GM23338 (cell line): ENCODE data around the gene SULT6B1.

Experiments
- CREB1 ChIP-seq: fragments of 250-450 bp; sonication (Bioruptor Pico); IDR thresholded peaks from 2 replicates; pipeline ENCODE4 v1.5.0; 2020; ENCODE audit warnings: low read depth, mild to moderate bottlenecking, moderate library complexity
- EZH2 ChIP-seq: fragments of 200-600 bp; sonication (generic); IDR thresholded peaks from one replicate; pipeline ENCODE4 v1.8.0; 2017; ENCODE audit warnings: antibody characterized with exemption, mild to moderate bottlenecking, low read depth; ENCODE audit not compliant: unreplicated experiment
- EZH2phosphoT487 ChIP-seq: fragments of 200-600 bp; sonication (generic); IDR thresholded peaks from one replicate; pipeline ENCODE4 v1.8.1; 2018; ENCODE audit warnings: antibody characterized with exemption; ENCODE audit not compliant: unreplicated experiment
- JUNB ChIP-seq: IDR thresholded peaks from one replicate; pipeline ENCODE4 v1.6.1; 2016; ENCODE audit warnings: antibody characterized with exemption; ENCODE audit not compliant: unreplicated experiment
- NANOG ChIP-seq: IDR thresholded peaks from 2 replicates; pipeline ENCODE4 v1.6.1; 2016; ENCODE audit warnings: antibody characterized with exemption, borderline replicate concordance
- POLR2AphosphoS5 ChIP-seq: IDR thresholded peaks from 2 replicates; pipeline ENCODE4 v1.6.1; 2016; ENCODE audit warnings: antibody characterized with exemption, low read depth
- STAT1 ChIP-seq: IDR thresholded peaks from one replicate; pipeline ENCODE4 v1.6.1; 2016; ENCODE audit warnings: antibody characterized with exemption; ENCODE audit not compliant: unreplicated experiment
- ZNF331 ChIP-seq: fragments of 250-450 bp; sonication (Bioruptor Pico); IDR thresholded peaks from 2 replicates; pipeline ENCODE4 v1.5.0; 2020; ENCODE audit warnings: low read depth, mild to moderate bottlenecking, moderate library complexity
- TF ChIP-seq, protein P1 (sequence below), 2 experiments: fragments of 200-600 bp in 1 of 2; sonication (generic) in 1 of 2; conservative IDR thresholded peaks; 2 replicates each; pipeline versions ENCODE4 v1.5.1 to v1.6.1; 2016 to 2017; ENCODE audit warnings: antibody characterized with exemption in 2 of 2, low read depth in 2 of 2, mild to moderate bottlenecking in 2 of 2, moderate library complexity in 1 of 2
- TF ChIP-seq, protein P2 (sequence below): IDR thresholded peaks from 2 replicates; pipeline ENCODE4 v1.6.1; 2016; ENCODE audit warnings: antibody characterized with exemption
- TF ChIP-seq, protein P3 (sequence below): IDR thresholded peaks from one replicate; pipeline ENCODE4 v1.6.1; 2018; ENCODE audit warnings: antibody characterized with exemption; ENCODE audit not compliant: unreplicated experiment

DNA sequence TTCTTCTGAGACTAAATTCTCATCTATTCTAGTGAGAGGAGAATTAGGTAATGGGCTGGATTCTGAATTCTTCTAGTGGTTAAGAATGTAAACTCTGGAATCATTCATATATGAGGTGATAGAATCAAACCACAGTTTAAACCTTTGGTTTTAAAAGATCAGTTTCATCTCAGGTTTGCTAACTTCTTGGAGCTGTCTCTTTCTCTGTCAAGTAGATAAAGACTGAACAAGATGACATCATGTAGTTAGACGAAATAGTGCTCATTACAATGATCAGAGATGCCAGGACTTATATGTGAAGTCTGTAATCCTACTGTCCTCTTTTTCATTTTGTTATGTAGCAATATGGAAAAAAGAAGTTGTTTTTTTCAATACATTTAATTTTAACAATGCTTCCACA, 12.7 kb upstream of the SULT6B1 start:
- TF ChIP-seq, protein P1, sequence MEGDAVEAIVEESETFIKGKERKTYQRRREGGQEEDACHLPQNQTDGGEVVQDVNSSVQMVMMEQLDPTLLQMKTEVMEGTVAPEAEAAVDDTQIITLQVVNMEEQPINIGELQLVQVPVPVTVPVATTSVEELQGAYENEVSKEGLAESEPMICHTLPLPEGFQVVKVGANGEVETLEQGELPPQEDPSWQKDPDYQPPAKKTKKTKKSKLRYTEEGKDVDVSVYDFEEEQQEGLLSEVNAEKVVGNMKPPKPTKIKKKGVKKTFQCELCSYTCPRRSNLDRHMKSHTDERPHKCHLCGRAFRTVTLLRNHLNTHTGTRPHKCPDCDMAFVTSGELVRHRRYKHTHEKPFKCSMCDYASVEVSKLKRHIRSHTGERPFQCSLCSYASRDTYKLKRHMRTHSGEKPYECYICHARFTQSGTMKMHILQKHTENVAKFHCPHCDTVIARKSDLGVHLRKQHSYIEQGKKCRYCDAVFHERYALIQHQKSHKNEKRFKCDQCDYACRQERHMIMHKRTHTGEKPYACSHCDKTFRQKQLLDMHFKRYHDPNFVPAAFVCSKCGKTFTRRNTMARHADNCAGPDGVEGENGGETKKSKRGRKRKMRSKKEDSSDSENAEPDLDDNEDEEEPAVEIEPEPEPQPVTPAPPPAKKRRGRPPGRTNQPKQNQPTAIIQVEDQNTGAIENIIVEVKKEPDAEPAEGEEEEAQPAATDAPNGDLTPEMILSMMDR (conservative IDR thresholded peaks at IDR 0.05; ENCODE audit: low read depth in 2 of 2): no peak
- no peak for TF ChIP-seq STAT1
- TF ChIP-seq POLR2AphosphoS5: no peak
- TF ChIP-seq CREB1: no peak
- no peak for TF ChIP-seq EZH2
- TF ChIP-seq, protein P2, sequence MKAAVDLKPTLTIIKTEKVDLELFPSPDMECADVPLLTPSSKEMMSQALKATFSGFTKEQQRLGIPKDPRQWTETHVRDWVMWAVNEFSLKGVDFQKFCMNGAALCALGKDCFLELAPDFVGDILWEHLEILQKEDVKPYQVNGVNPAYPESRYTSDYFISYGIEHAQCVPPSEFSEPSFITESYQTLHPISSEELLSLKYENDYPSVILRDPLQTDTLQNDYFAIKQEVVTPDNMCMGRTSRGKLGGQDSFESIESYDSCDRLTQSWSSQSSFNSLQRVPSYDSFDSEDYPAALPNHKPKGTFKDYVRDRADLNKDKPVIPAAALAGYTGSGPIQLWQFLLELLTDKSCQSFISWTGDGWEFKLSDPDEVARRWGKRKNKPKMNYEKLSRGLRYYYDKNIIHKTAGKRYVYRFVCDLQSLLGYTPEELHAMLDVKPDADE: no peak
- no peak for TF ChIP-seq EZH2phosphoT487
- no peak for TF ChIP-seq JUNB
- TF ChIP-seq, protein P3, sequence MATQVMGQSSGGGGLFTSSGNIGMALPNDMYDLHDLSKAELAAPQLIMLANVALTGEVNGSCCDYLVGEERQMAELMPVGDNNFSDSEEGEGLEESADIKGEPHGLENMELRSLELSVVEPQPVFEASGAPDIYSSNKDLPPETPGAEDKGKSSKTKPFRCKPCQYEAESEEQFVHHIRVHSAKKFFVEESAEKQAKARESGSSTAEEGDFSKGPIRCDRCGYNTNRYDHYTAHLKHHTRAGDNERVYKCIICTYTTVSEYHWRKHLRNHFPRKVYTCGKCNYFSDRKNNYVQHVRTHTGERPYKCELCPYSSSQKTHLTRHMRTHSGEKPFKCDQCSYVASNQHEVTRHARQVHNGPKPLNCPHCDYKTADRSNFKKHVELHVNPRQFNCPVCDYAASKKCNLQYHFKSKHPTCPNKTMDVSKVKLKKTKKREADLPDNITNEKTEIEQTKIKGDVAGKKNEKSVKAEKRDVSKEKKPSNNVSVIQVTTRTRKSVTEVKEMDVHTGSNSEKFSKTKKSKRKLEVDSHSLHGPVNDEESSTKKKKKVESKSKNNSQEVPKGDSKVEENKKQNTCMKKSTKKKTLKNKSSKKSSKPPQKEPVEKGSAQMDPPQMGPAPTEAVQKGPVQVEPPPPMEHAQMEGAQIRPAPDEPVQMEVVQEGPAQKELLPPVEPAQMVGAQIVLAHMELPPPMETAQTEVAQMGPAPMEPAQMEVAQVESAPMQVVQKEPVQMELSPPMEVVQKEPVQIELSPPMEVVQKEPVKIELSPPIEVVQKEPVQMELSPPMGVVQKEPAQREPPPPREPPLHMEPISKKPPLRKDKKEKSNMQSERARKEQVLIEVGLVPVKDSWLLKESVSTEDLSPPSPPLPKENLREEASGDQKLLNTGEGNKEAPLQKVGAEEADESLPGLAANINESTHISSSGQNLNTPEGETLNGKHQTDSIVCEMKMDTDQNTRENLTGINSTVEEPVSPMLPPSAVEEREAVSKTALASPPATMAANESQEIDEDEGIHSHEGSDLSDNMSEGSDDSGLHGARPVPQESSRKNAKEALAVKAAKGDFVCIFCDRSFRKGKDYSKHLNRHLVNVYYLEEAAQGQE: no peak
- TF ChIP-seq ZNF331 (CRISPR knock-in tag): no peak
- TF ChIP-seq NANOG: no peak
